ENCODE measurements around the gene GNAQ. TPM values are rescaled to one million over a fixed set of nuclear protein-coding genes. Genes with fewer than 3 reads are reported as not detected.

GNAQ gene
- total and polyA plus RNA-seq, 2 donors from 2014 or later = 16.2 to 83.4 TPM

DNA sequence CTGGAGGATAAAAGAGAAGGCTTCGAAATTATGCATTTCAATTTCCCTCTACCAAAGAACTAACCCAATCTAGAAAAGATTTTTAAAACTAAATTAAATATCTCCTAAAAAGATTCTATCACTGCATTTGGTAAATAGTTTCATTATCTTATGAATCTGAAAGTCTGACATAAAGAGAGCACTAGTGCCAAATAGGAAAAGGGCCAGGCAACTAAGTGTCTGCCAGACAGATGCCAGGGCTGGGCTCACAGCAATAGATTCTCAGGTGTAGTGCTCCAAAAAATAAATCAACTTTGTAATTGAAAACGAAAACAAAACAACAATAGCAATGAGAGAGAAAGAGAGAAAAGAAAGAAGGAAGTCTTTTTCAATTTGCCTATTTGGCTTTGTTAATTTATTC is 225.8 kb downstream of the GNAQ start:
- TF ChIP-seq, protein P1, sequence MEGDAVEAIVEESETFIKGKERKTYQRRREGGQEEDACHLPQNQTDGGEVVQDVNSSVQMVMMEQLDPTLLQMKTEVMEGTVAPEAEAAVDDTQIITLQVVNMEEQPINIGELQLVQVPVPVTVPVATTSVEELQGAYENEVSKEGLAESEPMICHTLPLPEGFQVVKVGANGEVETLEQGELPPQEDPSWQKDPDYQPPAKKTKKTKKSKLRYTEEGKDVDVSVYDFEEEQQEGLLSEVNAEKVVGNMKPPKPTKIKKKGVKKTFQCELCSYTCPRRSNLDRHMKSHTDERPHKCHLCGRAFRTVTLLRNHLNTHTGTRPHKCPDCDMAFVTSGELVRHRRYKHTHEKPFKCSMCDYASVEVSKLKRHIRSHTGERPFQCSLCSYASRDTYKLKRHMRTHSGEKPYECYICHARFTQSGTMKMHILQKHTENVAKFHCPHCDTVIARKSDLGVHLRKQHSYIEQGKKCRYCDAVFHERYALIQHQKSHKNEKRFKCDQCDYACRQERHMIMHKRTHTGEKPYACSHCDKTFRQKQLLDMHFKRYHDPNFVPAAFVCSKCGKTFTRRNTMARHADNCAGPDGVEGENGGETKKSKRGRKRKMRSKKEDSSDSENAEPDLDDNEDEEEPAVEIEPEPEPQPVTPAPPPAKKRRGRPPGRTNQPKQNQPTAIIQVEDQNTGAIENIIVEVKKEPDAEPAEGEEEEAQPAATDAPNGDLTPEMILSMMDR (IDR thresholded peaks at IDR 0.05; ENCODE audit: borderline replicate concordance, extremely low read depth, insufficient read depth) = no peak
- Histone ChIP-seq H3K9me3 (ENCODE audit: control insufficient read depth in 2 of 3, insufficient read depth in 1 of 3, low read length in 3 of 3) (no peaks in the 10 kb centered on the region), H3K27me3 (ENCODE audit: control insufficient read depth, insufficient read depth, low read length) (no peaks in the 10 kb centered on the region), H3K4me3 (ENCODE audit: low read length in 3 of 3) (no peak overlapping the region), H3K27ac (ENCODE audit: low read depth in 2 of 2, low read length in 2 of 2) (no peak overlapping the region), H3K9ac (ENCODE audit: low read length in 3 of 3) (no peak overlapping the region), H3K36me3 (ENCODE audit: control insufficient read depth in 2 of 3, insufficient read depth in 3 of 3, low read length in 3 of 3) (peaks cover 0 to 3% (median 0%) of the 10 kb centered on the region in 3 donors), H3K4me1 (ENCODE audit: control insufficient read depth in 2 of 3, insufficient read depth in 2 of 3, low read depth in 1 of 3, low read length in 3 of 3) (no peaks in the 10 kb centered on the region)
- FAIRE-seq (no peak), DNase-seq (no peak)
- intact Hi-C loops (cut with DNase I) = no loop called here

- Histone ChIP-seq H3K27me3 (ENCODE audit: control insufficient read depth, insufficient read depth, low read length) (no peaks in the 10 kb centered on the region), H3K9ac (ENCODE audit: low read length in 3 of 3) (no peak overlapping the region), H3K27ac (ENCODE audit: low read depth in 2 of 2, low read length in 2 of 2) (no peak overlapping the region), H3K4me1 (ENCODE audit: control insufficient read depth in 2 of 3, insufficient read depth in 2 of 3, low read depth in 1 of 3, low read length in 3 of 3) (no peaks in the 10 kb centered on the region), H3K9me3 (ENCODE audit: control insufficient read depth in 2 of 3, insufficient read depth in 1 of 3, low read length in 3 of 3) (no peaks in the 10 kb centered on the region), H3K4me3 (ENCODE audit: low read length in 3 of 3) (no peak overlapping the region), H3K36me3 (ENCODE audit: control insufficient read depth in 2 of 3, insufficient read depth in 3 of 3, low read length in 3 of 3) (no peaks in the 10 kb centered on the region)
- TF ChIP-seq, protein P1 (IDR thresholded peaks at IDR 0.05; ENCODE audit: borderline replicate concordance, extremely low read depth, insufficient read depth) = no peak
- no peak for FAIRE-seq
- no peak for DNase-seq
- intact Hi-C loops (cut with DNase I) = no loop called here
These were observed 228.2 kb downstream of the GNAQ start for GRCh38 chr9:77803423-77803822.

DNA sequence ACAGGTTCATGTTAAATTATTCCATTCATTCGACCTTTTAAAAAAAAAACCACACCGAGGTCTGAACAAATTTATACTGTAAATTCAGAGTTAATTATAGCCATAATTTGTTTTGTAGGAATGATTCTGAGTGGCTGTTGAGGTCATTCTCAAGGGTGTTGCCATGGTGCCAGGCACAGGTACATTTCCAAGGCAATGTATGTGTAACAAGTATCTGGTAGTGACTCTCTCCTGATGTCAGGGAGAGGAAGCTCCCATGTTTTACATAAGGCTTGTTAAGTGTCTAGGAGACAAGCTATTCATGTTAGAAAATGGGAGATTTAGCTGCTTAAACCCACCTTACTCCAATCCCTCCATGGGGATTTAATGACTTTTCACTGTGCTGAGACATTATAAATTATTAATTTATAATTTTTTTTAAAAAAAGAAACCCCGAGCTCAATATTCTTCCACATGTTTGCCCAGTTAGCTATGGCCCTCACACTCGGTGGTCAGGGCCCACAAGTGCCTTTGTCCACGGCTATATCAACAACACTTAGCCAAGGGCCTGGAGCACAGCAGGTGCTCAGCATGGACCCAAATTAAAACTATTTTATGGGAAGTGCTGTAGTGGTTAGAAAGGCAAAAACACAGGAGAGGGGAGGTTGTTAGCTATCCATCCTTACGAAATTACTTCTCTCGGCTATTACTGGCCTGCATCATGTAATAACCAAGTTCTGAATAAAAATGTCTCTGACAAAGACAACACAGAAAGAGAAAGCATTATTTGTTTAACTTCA is 228.9 kb downstream of the GNAQ start:
- H3K9ac ChIP-seq (ENCODE audit: low read length in 3 of 3) = no peak overlapping the region
- H3K4me1 ChIP-seq (ENCODE audit: control insufficient read depth in 2 of 3, insufficient read depth in 2 of 3, low read depth in 1 of 3, low read length in 3 of 3) = no peaks in the 10 kb centered on the region

More for the DNA sequence above, 228.9 kb downstream of the GNAQ start:
- no peaks in the 10 kb centered on the region for H3K27me3 ChIP-seq (ENCODE audit: control insufficient read depth, insufficient read depth, low read length)
- intact Hi-C loops (cut with DNase I) = no loop called here
- TF ChIP-seq, protein P1 (IDR thresholded peaks at IDR 0.05; ENCODE audit: borderline replicate concordance, extremely low read depth, insufficient read depth) = no peak
- H3K9me3 ChIP-seq (ENCODE audit: control insufficient read depth in 2 of 3, insufficient read depth in 1 of 3, low read length in 3 of 3) = no peaks in the 10 kb centered on the region
- no peak overlapping the region for H3K27ac ChIP-seq (ENCODE audit: low read depth in 2 of 2, low read length in 2 of 2)
- no peak overlapping the region for H3K4me3 ChIP-seq (ENCODE audit: low read length in 3 of 3)
- FAIRE-seq = no peak
- DNase-seq = no peak
- no peaks in the 10 kb centered on the region for H3K36me3 ChIP-seq (ENCODE audit: control insufficient read depth in 2 of 3, insufficient read depth in 3 of 3, low read length in 3 of 3)
